Loucy (cell line): ENCODE measurements around the gene ARMC3.

Experiments used
- H2AFZ ChIP-seq: fragments of 200-600 bp; sonication (generic); 2 replicates; pipeline ENCODE4 v1.6.0; 2016; ENCODE audit warnings: antibody characterized with exemption, mild to moderate bottlenecking, low read length, moderate library complexity
- H3F3A ChIP-seq: fragments of 200-600 bp; 2 replicates; pipeline ENCODE4 v1.6.0; 2016; ENCODE audit warnings: antibody characterized with exemption, low read depth, mild to moderate bottlenecking
- H3K27me3 ChIP-seq: fragments of 200-600 bp; sonication (generic); 2 replicates; pipeline ENCODE4 v1.6.1; 2014; ENCODE audit warnings: low read length, mild to moderate bottlenecking; ENCODE audit not compliant: insufficient read depth, poor library complexity, severe bottlenecking
- H3K36me3 ChIP-seq: fragments of 200-600 bp; sonication (generic); 2 replicates; pipeline ENCODE4 v1.6.1; 2016; ENCODE audit warnings: low read length; ENCODE audit not compliant: insufficient read depth
- H3K4me1 ChIP-seq: fragments of 200-600 bp; sonication (generic); 2 replicates; pipeline ENCODE4 v1.5.1; 2014; ENCODE audit warnings: low read length, mild to moderate bottlenecking; ENCODE audit not compliant: insufficient read depth, poor library complexity, severe bottlenecking
- H3K4me2 ChIP-seq: fragments of 200-600 bp; sonication (generic); 2 replicates; pipeline ENCODE4 v1.6.0; 2014; ENCODE audit warnings: antibody characterized with exemption, low read length, low read depth, mild to moderate bottlenecking; ENCODE audit not compliant: poor library complexity, severe bottlenecking
- H3K4me3 ChIP-seq: fragments of 200-600 bp; sonication (generic); 2 replicates; pipeline ENCODE4 v1.5.1; 2014; ENCODE audit warnings: low read length, mild to moderate bottlenecking, mixed read lengths; ENCODE audit not compliant: poor library complexity, severe bottlenecking
- H3K79me2 ChIP-seq: fragments of 200-600 bp; sonication (generic); 2 replicates; pipeline ENCODE4 v1.6.1; 2014; ENCODE audit warnings: low read length; ENCODE audit not compliant: insufficient read depth
- H3K9ac ChIP-seq: fragments of 200-600 bp; sonication (generic); 2 replicates; pipeline ENCODE4 v1.6.0; 2014; ENCODE audit warnings: mild to moderate bottlenecking, low read depth, low read length, moderate library complexity; ENCODE audit not compliant: poor library complexity, severe bottlenecking
- H3K9me2 ChIP-seq: fragments of 200-600 bp; sonication (generic); replicated peaks from 2 replicates; pipeline ENCODE4 v1.6.1; 2016; ENCODE audit warnings: low read depth, low read length, mixed read lengths
- H3K9me3 ChIP-seq: fragments of 200-600 bp; sonication (generic); 2 replicates; pipeline ENCODE4 v1.6.1; 2014; ENCODE audit warnings: mild to moderate bottlenecking, antibody characterized with exemption, low read length, low read depth; ENCODE audit not compliant: insufficient read depth
- H4K20me1 ChIP-seq: fragments of 200-600 bp; sonication (generic); 2 replicates; pipeline ENCODE4 v1.6.0; 2014; ENCODE audit warnings: antibody characterized with exemption, low read length, mild to moderate bottlenecking; ENCODE audit not compliant: insufficient read depth, poor library complexity, severe bottlenecking
- EZH2phosphoT487 ChIP-seq: fragments of 200-600 bp; IDR thresholded peaks from 2 replicates; pipeline ENCODE4 v1.6.1; 2018; ENCODE audit warnings: antibody characterized with exemption, mild to moderate bottlenecking, moderate library complexity, borderline replicate concordance
- TF ChIP-seq, protein P1 (sequence below): fragments of 200-600 bp; sonication (generic); conservative IDR thresholded peaks from 2 replicates; pipeline ENCODE4 v1.5.1; 2014; ENCODE audit warnings: mild to moderate bottlenecking, antibody characterized with exemption, low read length

The ARMC3 gene

DNA sequence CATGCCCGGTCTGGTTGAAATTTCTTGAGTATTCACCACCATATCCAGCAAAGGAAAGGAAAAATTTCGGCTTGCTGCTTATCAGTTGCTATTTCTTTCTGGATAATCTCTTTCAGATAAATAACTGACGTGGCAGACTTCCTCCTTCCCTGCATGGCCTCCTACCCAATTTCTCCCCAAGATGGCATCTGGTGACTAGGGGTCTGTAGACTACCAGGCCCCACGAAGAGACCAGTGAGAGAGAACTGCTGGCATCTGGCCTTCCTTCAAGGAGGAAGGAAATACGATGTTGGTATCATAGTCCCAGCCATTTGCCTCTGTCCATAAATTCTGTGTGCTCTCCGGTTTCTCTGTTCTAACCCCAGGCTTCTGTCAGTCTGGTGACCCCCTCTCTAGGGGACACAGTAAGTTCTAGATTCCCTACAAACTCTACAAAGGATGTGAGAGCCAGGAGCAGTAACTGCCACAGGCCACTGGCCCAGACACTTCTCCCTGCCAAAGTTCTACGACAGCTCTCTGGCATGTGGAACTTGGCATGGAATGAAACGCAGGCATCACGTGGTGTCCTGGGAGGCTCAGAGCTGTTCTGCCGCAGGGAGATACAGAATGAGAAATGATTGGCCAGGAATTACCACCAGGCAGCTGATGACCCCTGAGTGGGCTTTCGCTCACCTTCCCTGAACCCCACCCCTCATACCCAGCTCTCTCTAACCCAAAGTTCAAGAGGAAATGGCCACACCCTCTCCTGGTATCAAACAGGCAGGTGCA is 137.5 kb downstream of the ARMC3 start:
- Histone ChIP-seq H3K9me2 (no peaks in the 10 kb centered on the region), H3K4me2 (no peak overlapping the region), H3K36me3 (no peaks in the 10 kb centered on the region), H3K4me3 (no peak overlapping the region), H3K9me3 (no peaks in the 10 kb centered on the region), H3K79me2 (no peaks in the 10 kb centered on the region), H3K27me3 (no peaks in the 10 kb centered on the region), H3F3A (no peaks in the 10 kb centered on the region), H3K9ac (no peak overlapping the region), H4K20me1 (no peaks in the 10 kb centered on the region), H3K4me1 (no peaks in the 10 kb centered on the region), H2AFZ (no peak overlapping the region)
- TF ChIP-seq, protein P1, sequence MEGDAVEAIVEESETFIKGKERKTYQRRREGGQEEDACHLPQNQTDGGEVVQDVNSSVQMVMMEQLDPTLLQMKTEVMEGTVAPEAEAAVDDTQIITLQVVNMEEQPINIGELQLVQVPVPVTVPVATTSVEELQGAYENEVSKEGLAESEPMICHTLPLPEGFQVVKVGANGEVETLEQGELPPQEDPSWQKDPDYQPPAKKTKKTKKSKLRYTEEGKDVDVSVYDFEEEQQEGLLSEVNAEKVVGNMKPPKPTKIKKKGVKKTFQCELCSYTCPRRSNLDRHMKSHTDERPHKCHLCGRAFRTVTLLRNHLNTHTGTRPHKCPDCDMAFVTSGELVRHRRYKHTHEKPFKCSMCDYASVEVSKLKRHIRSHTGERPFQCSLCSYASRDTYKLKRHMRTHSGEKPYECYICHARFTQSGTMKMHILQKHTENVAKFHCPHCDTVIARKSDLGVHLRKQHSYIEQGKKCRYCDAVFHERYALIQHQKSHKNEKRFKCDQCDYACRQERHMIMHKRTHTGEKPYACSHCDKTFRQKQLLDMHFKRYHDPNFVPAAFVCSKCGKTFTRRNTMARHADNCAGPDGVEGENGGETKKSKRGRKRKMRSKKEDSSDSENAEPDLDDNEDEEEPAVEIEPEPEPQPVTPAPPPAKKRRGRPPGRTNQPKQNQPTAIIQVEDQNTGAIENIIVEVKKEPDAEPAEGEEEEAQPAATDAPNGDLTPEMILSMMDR: no peak
- no peak for TF ChIP-seq EZH2phosphoT487

DNA sequence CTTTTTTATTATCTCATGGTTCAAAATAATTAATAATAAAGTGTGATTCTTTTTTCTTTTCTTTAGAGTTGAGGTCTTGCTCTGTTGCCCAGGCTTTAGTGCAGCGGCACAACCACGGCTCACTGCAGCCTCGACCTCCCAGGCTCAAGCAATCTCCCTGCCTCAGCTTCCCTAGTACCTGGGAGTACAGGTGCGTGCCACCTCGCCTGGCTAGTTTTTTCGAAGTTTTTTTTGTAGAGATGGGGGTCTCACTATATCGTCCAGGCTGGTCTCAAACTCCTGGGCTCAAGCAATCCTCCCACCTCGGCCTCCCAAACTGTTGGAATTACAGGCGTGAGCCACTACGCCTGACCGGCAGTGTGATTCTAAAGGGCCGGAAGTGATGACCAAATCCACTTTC is 139.5 kb downstream of the ARMC3 start:
- Histone ChIP-seq H3K9me3 (no peaks in the 10 kb centered on the region), H3K4me1 (no peaks in the 10 kb centered on the region), H3K4me3 (no peak overlapping the region), H3F3A (no peaks in the 10 kb centered on the region), H3K4me2 (no peak overlapping the region), H3K9ac (no peak overlapping the region), H4K20me1 (no peaks in the 10 kb centered on the region), H3K27me3 (no peaks in the 10 kb centered on the region), H3K79me2 (no peaks in the 10 kb centered on the region), H2AFZ (no peak overlapping the region), H3K9me2 (no peaks in the 10 kb centered on the region), H3K36me3 (no peaks in the 10 kb centered on the region)
- TF ChIP-seq EZH2phosphoT487: no peak
- TF ChIP-seq, protein P1: no peak

DNA sequence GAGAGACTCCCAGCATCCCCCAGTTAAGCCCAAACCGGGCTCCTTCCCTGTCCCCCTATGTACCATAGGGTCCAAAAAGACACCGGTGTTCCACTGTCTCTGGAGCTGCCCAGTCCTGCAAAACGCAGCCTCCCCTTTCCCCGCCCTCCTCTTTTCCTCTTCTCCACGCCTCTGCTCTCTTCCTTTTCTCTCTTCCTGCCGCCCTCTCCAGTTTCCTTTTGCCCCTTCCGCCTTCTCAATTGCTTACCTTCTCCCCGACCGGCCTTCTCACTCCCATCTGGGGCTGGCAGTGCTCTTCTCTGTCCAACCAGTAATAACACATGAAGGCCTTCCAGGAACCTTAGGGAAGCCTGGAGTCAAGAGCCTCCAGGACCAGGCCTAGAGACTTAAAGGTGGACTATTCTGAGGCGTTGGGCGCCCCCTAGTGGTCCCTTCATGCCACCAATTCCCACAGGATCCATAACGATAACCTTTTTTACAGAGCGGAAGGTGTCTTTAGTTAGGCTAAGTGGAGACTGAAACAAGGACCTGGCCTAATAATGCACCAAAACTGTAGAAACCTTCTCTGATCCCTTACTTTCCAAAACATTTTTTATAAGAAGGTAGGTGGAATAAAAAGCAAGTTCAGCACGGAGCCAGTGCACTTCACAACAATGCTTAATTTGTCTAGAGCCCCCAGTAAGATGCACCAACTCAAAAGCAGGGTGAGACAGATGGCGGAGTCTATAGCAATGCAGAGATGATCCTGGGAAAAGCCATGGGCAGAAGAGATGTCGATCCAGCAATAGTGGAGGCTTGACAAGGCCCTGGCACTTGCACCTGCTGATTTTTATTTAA is 140.3 kb downstream of the ARMC3 start:
- Histone ChIP-seq H4K20me1 (no peaks in the 10 kb centered on the region), H3K27me3 (no peaks in the 10 kb centered on the region), H3F3A (no peaks in the 10 kb centered on the region), H3K4me2 (no peak overlapping the region), H3K36me3 (no peaks in the 10 kb centered on the region), H3K4me3 (no peak overlapping the region), H3K9ac (no peak overlapping the region), H3K9me3 (no peaks in the 10 kb centered on the region), H3K4me1 (no peaks in the 10 kb centered on the region), H3K79me2 (no peaks in the 10 kb centered on the region), H3K9me2 (no peaks in the 10 kb centered on the region), H2AFZ (peak overlapping the region; percentile 69; the same call in 1 of the 2 replicates)
- TF ChIP-seq, protein P1: peak; percentile 99
- TF ChIP-seq EZH2phosphoT487: no peak
